ENCODE results near the gene MEF2C.

MEF2C gene

DNA sequence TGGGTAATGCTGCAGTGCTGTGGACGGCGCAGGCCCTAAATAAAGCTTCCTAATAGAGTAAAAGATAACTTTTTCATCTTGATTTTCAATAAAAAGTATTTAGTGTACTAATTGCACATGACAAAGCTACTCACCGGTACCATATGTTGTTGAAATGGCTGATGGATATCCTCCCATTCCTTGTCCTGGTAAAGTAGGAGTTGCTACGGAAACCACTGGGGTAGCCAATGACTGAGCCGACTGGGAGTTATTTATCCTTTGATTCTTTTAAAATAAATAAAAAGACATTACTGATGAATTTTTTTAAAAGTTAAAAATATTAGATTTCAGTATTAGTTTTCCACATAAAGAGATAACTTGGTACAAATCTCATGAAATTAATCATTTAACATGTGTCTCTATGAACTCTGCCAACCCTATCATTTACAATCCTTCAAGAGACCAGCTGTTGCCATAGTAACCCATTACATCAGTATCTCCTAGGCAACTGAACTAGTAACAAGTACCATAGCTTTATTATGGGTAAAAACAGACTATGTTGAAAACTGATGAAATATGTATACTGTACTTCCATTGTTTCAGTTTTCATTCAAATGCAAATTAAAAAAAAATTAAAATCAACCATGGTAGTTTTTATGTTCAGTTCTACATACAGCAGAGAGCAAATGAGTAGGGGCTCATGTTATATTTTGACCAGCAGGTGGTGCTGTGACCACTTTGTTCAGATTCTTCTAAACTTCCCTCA, 153.7 kb downstream of the MEF2C start:
- H3K9ac ChIP-seq (ENCODE audit: low read length) = no peak overlapping the region
- no peak overlapping the region for H3K27ac ChIP-seq (ENCODE audit: low read depth, low read length)
- H3K4me3 ChIP-seq (ENCODE audit: low read length) = no peak overlapping the region
- no peaks in the 10 kb centered on the region for H3K27me3 ChIP-seq (ENCODE audit: control insufficient read depth, insufficient read depth, low read length)
- peaks cover 2% of the 10 kb centered on the region for H3K4me1 ChIP-seq (ENCODE audit: control insufficient read depth, insufficient read depth, low read length)
- no peaks in the 10 kb centered on the region for H3K36me3 ChIP-seq (ENCODE audit: control insufficient read depth, insufficient read depth, low read length)

DNA sequence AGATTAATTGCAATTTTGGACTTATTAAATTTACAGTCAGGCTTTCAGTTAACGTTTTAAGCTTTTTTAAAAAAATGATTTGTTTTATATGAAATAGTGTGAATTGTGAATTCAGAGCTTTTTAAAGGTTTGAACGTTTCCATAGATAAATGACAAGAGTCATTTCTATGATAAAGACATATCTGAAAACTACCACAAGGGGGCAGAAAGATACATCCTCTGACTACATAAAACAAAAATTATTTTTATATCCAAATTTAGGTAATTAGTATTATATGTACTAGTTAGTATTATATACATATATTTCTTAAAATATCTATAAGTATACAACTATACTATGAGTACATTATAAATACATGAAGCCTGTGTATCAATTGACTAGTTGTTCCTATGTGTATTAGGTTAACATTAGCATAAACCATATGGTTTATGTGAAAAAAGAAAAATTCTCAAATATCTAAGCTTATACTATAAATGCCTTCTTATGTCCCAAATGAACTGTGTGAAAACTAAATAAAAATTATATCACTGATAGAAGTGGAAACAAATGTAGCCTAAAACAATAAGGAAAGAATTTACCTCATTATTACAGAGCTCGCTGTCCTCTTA, 155.2 kb downstream of the MEF2C start:
- no peak overlapping the region for H3K27ac ChIP-seq (ENCODE audit: low read depth, low read length)
- peaks cover 2% of the 10 kb centered on the region for H3K4me1 ChIP-seq (ENCODE audit: control insufficient read depth, insufficient read depth, low read length)
- no peaks in the 10 kb centered on the region for H3K27me3 ChIP-seq (ENCODE audit: control insufficient read depth, insufficient read depth, low read length)
- H3K4me3 ChIP-seq (ENCODE audit: low read length) = no peak overlapping the region
- H3K36me3 ChIP-seq (ENCODE audit: control insufficient read depth, insufficient read depth, low read length) = no peaks in the 10 kb centered on the region
- H3K9ac ChIP-seq (ENCODE audit: low read length) = no peak overlapping the region

- Histone ChIP-seq H3K36me3 (ENCODE audit: control insufficient read depth, insufficient read depth, low read length) (peaks cover 7% of the 10 kb centered on the region), H3K27ac (ENCODE audit: low read depth, low read length) (no peak overlapping the region), H3K4me3 (ENCODE audit: low read length) (no peak overlapping the region), H3K9ac (ENCODE audit: low read length) (no peak overlapping the region), H3K4me1 (ENCODE audit: control insufficient read depth, insufficient read depth, low read length) (no peaks in the 10 kb centered on the region), H3K27me3 (ENCODE audit: control insufficient read depth, insufficient read depth, low read length) (no peaks in the 10 kb centered on the region)
Observed at GRCh38 chr5:88725454-88725853, 157.5 kb downstream of the MEF2C start.

DNA sequence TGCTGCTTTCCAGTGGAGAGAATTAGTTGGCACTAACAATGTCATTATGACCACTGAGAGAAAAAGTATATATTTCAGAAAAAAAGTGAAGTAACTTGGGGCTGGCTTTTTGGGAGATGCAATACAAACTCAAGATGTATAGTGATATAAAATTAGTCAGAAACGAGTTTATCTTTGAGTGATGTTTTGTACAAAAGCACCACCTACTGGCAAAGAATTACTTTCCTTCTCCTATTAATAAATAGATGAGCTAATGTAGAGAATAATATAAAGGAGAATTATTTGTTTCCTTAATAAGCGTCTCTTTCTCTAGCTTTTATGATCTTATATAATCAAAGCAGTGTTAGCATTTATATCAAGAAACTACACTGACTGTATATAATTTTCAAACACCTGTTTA, 158.8 kb downstream of the MEF2C start:
- Histone ChIP-seq H3K36me3 (ENCODE audit: control insufficient read depth, insufficient read depth, low read length) (peaks cover 7% of the 10 kb centered on the region), H3K9ac (ENCODE audit: low read length) (no peak overlapping the region), H3K27ac (ENCODE audit: low read depth, low read length) (no peak overlapping the region), H3K4me3 (ENCODE audit: low read length) (no peak overlapping the region), H3K4me1 (ENCODE audit: control insufficient read depth, insufficient read depth, low read length) (no peaks in the 10 kb centered on the region), H3K27me3 (ENCODE audit: control insufficient read depth, insufficient read depth, low read length) (no peaks in the 10 kb centered on the region)

- H3K4me3 ChIP-seq (ENCODE audit: low read length) = no peak overlapping the region
Observed at GRCh38 chr5:88722546-88723073, 160.4 kb downstream of the MEF2C start.

GRCh38 chr5:88719434-88719833, 163.6 kb downstream of the MEF2C start:
- Histone ChIP-seq H3K9ac (ENCODE audit: low read length) (no peak overlapping the region), H3K4me1 (ENCODE audit: control insufficient read depth, insufficient read depth, low read length) (no peaks in the 10 kb centered on the region), H3K4me3 (ENCODE audit: low read length) (no peak overlapping the region), H3K36me3 (ENCODE audit: control insufficient read depth, insufficient read depth, low read length) (peaks cover 7% of the 10 kb centered on the region), H3K27ac (ENCODE audit: low read depth, low read length) (no peak overlapping the region), H3K27me3 (ENCODE audit: control insufficient read depth, insufficient read depth, low read length) (no peaks in the 10 kb centered on the region)

More at GRCh38 chr5:88722546-88723073, 160.4 kb downstream of the MEF2C start:
- Histone ChIP-seq H3K4me1 (ENCODE audit: control insufficient read depth, insufficient read depth, low read length) (no peaks in the 10 kb centered on the region), H3K27me3 (ENCODE audit: control insufficient read depth, insufficient read depth, low read length) (no peaks in the 10 kb centered on the region), H3K27ac (ENCODE audit: low read depth, low read length) (no peak overlapping the region), H3K36me3 (ENCODE audit: control insufficient read depth, insufficient read depth, low read length) (peaks cover 7% of the 10 kb centered on the region), H3K9ac (ENCODE audit: low read length) (no peak overlapping the region)

DNA sequence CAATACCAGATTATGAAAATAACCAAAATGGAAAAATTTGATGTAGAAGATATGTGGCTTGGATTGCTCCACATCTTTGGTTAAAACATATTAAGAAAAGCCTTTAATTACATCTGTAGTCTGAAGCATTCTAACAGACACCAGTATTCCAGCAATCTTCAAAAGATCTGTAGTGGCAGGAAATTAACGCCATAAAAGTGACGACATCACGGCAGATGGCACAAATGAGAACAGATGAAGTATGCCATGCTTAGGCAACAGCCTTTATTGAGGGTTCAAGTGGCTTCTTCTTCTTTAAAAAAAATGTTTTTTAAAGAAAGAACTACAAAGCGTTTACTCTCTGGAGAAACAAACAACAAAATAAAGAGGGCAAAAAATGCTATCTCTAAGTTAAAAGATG, 164.2 kb downstream of the MEF2C start:
- H3K36me3 ChIP-seq (ENCODE audit: control insufficient read depth, insufficient read depth, low read length) = peaks cover 7% of the 10 kb centered on the region
- no peak overlapping the region for H3K4me3 ChIP-seq (ENCODE audit: low read length)
- H3K27me3 ChIP-seq (ENCODE audit: control insufficient read depth, insufficient read depth, low read length) = no peaks in the 10 kb centered on the region
- no peaks in the 10 kb centered on the region for H3K4me1 ChIP-seq (ENCODE audit: control insufficient read depth, insufficient read depth, low read length)
- H3K27ac ChIP-seq (ENCODE audit: low read depth, low read length) = no peak overlapping the region
- H3K9ac ChIP-seq (ENCODE audit: low read length) = no peak overlapping the region

DNA sequence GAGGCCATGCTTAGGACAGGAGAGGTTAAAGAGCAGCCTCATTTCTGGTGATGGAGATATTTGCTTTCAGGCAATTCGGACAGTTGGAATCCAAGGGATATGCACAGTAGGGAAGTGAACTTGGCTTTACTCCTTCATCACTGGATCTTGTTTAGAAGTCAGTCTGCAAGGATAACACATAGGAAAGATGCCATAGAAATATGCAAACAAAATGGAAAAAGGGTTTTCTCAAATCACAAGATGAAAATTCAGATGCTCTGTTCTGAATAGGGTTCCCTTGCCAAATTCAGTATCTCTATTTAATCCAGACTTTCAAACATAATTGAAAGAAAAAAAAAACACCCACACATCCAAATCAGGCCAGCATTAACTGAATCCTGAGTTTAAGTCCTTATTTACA, 166.9 kb downstream of the MEF2C start:
- Histone ChIP-seq H3K9ac (ENCODE audit: low read length) (no peak overlapping the region), H3K27ac (ENCODE audit: low read depth, low read length) (no peak overlapping the region), H3K4me3 (ENCODE audit: low read length) (no peak overlapping the region), H3K4me1 (ENCODE audit: control insufficient read depth, insufficient read depth, low read length) (no peaks in the 10 kb centered on the region), H3K36me3 (ENCODE audit: control insufficient read depth, insufficient read depth, low read length) (peaks cover 4% of the 10 kb centered on the region), H3K27me3 (ENCODE audit: control insufficient read depth, insufficient read depth, low read length) (no peaks in the 10 kb centered on the region)

DNA sequence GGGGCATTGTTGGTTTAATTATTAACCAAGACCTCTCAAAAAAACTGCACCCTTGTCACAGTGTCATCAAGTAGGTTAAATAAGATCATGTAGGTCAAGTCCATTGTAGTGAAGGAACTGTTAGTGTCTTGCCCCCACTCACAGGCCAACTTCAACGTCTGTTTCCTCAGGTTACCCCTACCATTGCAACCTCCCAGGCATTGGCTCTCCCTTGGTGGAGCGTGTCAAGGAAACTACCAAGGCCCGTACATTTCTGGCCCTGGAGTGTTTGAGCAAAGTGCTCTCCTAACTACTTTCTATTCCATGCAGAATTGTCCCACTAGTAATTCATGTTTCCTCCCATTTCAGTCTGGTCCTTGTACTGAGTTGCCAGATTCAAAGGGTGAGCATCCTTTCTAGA, 167.5 kb downstream of the MEF2C start:
- Histone ChIP-seq H3K4me3 (ENCODE audit: low read length) (no peak overlapping the region), H3K27ac (ENCODE audit: low read depth, low read length) (no peak overlapping the region), H3K9ac (ENCODE audit: low read length) (no peak overlapping the region), H3K27me3 (ENCODE audit: control insufficient read depth, insufficient read depth, low read length) (no peaks in the 10 kb centered on the region), H3K36me3 (ENCODE audit: control insufficient read depth, insufficient read depth, low read length) (no peaks in the 10 kb centered on the region), H3K4me1 (ENCODE audit: control insufficient read depth, insufficient read depth, low read length) (no peaks in the 10 kb centered on the region)

DNA sequence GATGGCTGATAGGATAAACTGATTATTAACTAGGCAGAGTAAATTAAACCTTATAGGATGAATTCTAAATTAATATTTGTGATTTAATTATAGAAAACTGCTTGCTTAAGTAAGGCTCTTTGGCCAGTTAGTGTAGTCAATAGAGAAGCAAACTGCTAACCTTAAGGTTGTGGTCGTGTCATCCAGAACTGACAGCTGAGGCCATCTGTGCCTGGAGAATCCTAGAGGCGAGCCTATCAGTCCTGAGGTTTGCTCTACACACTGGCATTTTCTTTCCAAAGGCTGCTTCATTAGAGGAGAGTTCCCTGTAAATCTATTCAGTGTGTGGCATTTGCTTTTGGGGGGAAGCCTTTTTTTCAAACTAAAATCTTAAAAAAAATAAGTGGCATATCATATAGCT, 169.2 kb downstream of the MEF2C start:
- Histone ChIP-seq H3K36me3 (ENCODE audit: control insufficient read depth, insufficient read depth, low read length) (no peaks in the 10 kb centered on the region), H3K27me3 (ENCODE audit: control insufficient read depth, insufficient read depth, low read length) (no peaks in the 10 kb centered on the region), H3K9ac (ENCODE audit: low read length) (no peak overlapping the region), H3K4me3 (ENCODE audit: low read length) (no peak overlapping the region), H3K27ac (ENCODE audit: low read depth, low read length) (no peak overlapping the region), H3K4me1 (ENCODE audit: control insufficient read depth, insufficient read depth, low read length) (no peaks in the 10 kb centered on the region)

GRCh38 chr5:88708682-88709398, 174.1 kb downstream of the MEF2C start:
- H3K27me3 ChIP-seq (ENCODE audit: control insufficient read depth, insufficient read depth, low read length) = no peaks in the 10 kb centered on the region
- H3K36me3 ChIP-seq (ENCODE audit: control insufficient read depth, insufficient read depth, low read length) = no peaks in the 10 kb centered on the region
- H3K4me1 ChIP-seq (ENCODE audit: control insufficient read depth, insufficient read depth, low read length) = no peaks in the 10 kb centered on the region
- no peak overlapping the region for H3K4me3 ChIP-seq (ENCODE audit: low read length)
- H3K9ac ChIP-seq (ENCODE audit: low read length) = no peak overlapping the region
- no peak overlapping the region for H3K27ac ChIP-seq (ENCODE audit: low read depth, low read length)

GRCh38 chr5:88708021-88708420, 175.0 kb downstream of the MEF2C start:
- no peaks in the 10 kb centered on the region for H3K36me3 ChIP-seq (ENCODE audit: control insufficient read depth, insufficient read depth, low read length)
- H3K27ac ChIP-seq (ENCODE audit: low read depth, low read length) = no peak overlapping the region
- no peak overlapping the region for H3K9ac ChIP-seq (ENCODE audit: low read length)
- no peaks in the 10 kb centered on the region for H3K4me1 ChIP-seq (ENCODE audit: control insufficient read depth, insufficient read depth, low read length)
- H3K4me3 ChIP-seq (ENCODE audit: low read length) = no peak overlapping the region
- H3K27me3 ChIP-seq (ENCODE audit: control insufficient read depth, insufficient read depth, low read length) = no peaks in the 10 kb centered on the region

All from rectal smooth muscle tissue (tissue), 1 donor.